Measurements from ENCODE around the gene CYSTM1.

The CYSTM1 gene

GRCh38 chr5:140227046-140227445, 52.1 kb downstream of the CYSTM1 start:
- Histone ChIP-seq H3K4me1 (no peaks in the 10 kb centered on the region), H3K27ac (no peak overlapping the region), H3K4me3 (no peak overlapping the region), H4K20me1 (0 out of 2 replicates have a peak, but pooled peaks cover 7% of the 10 kb centered on the region), H3K36me3 (no peaks in the 10 kb centered on the region), H3K9ac (no peak overlapping the region), H3K27me3 (no peaks in the 10 kb centered on the region), H3K4me2 (no peak overlapping the region), H3K9me3 (no peaks in the 10 kb centered on the region)
- TF ChIP-seq Cebpa-rat (IDR thresholded peaks at IDR 0.05): no peak

- no peak overlapping the region for H3K4me3 ChIP-seq
- 0 out of 2 replicates have a peak, but pooled peaks have one; percentile 9 for TF ChIP-seq Cebpa-rat (IDR thresholded peaks at IDR 0.05)
- no peaks in the 10 kb centered on the region for H3K36me3 ChIP-seq
- H3K4me1 ChIP-seq: no peaks in the 10 kb centered on the region
- no peak overlapping the region for H3K4me2 ChIP-seq
- 0 out of 2 replicates have a peak, but pooled peaks cover 7% of the 10 kb centered on the region for H4K20me1 ChIP-seq
- H3K9ac ChIP-seq: no peak overlapping the region
- no peak overlapping the region for H3K27ac ChIP-seq
- H3K27me3 ChIP-seq: no peaks in the 10 kb centered on the region
- no peaks in the 10 kb centered on the region for H3K9me3 ChIP-seq
Observed at GRCh38 chr5:140228364-140228837, 53.4 kb downstream of the CYSTM1 start.

GRCh38 chr5:140230373-140230772, 55.4 kb downstream of the CYSTM1 start:
- Histone ChIP-seq H3K36me3 (no peaks in the 10 kb centered on the region), H3K27ac (no peak overlapping the region), H3K9me3 (no peaks in the 10 kb centered on the region), H3K4me1 (peaks cover under 1% of the 10 kb centered on the region; the same call in 1 of the 2 replicates), H3K4me2 (no peak overlapping the region), H3K4me3 (no peak overlapping the region), H4K20me1 (0 out of 2 replicates have a peak, but pooled peaks cover 7% of the 10 kb centered on the region), H3K9ac (no peak overlapping the region), H3K27me3 (no peaks in the 10 kb centered on the region)
- no peak for TF ChIP-seq Cebpa-rat (IDR thresholded peaks at IDR 0.05)

- no peaks in the 10 kb centered on the region for H3K27me3 ChIP-seq
- H3K9me3 ChIP-seq: no peaks in the 10 kb centered on the region
- peaks cover 8% of the 10 kb centered on the region for H3K4me1 ChIP-seq
- H3K4me2 ChIP-seq: no peak overlapping the region
- no peak for TF ChIP-seq Cebpa-rat (IDR thresholded peaks at IDR 0.05)
- 0 out of 2 replicates have a peak, but pooled peaks cover 7% of the 10 kb centered on the region for H4K20me1 ChIP-seq
- no peak overlapping the region for H3K4me3 ChIP-seq
- H3K9ac ChIP-seq: no peak overlapping the region
- no peaks in the 10 kb centered on the region for H3K36me3 ChIP-seq
- H3K27ac ChIP-seq: no peak overlapping the region
Observed at GRCh38 chr5:140232731-140233130, 57.7 kb downstream of the CYSTM1 start.

- Histone ChIP-seq H3K4me2 (no peak overlapping the region), H3K27me3 (no peaks in the 10 kb centered on the region), H3K9me3 (no peaks in the 10 kb centered on the region), H3K4me3 (no peak overlapping the region), H3K4me1 (peaks cover 8% of the 10 kb centered on the region), H3K36me3 (no peaks in the 10 kb centered on the region), H3K9ac (no peak overlapping the region), H3K27ac (no peak overlapping the region), H4K20me1 (0 out of 2 replicates have a peak, but pooled peaks cover 16% of the 10 kb centered on the region)
- no peak for TF ChIP-seq Cebpa-rat (IDR thresholded peaks at IDR 0.05)
Observed at GRCh38 chr5:140234377-140234989, 59.5 kb downstream of the CYSTM1 start.

GRCh38 chr5:140235791-140236551, 61.0 kb downstream of the CYSTM1 start:
- Histone ChIP-seq H4K20me1 (peaks cover 20% of the 10 kb centered on the region; the same call in 1 of the 2 replicates), H3K9ac (no peak overlapping the region), H3K36me3 (no peaks in the 10 kb centered on the region), H3K9me3 (no peaks in the 10 kb centered on the region), H3K4me2 (peak overlapping the region; percentile 1; the same call in 1 of the 2 replicates), H3K4me3 (no peak overlapping the region), H3K4me1 (peaks cover 12% of the 10 kb centered on the region), H3K27me3 (no peaks in the 10 kb centered on the region), H3K27ac (no peak overlapping the region)
- no peak for TF ChIP-seq Cebpa-rat (IDR thresholded peaks at IDR 0.05)

GRCh38 chr5:140236891-140237598, 62.1 kb downstream of the CYSTM1 start:
- Histone ChIP-seq H3K4me2 (no peak overlapping the region), H3K36me3 (no peaks in the 10 kb centered on the region), H3K27me3 (no peaks in the 10 kb centered on the region), H3K4me1 (peaks cover 23% of the 10 kb centered on the region), H3K9ac (no peak overlapping the region), H3K9me3 (no peaks in the 10 kb centered on the region), H4K20me1 (peaks cover 27% of the 10 kb centered on the region; the same call in 1 of the 2 replicates), H3K4me3 (no peak overlapping the region), H3K27ac (no peak overlapping the region)
- TF ChIP-seq Cebpa-rat (IDR thresholded peaks at IDR 0.05): no peak

GRCh38 chr5:140238756-140239155, 63.8 kb downstream of the CYSTM1 start:
- TF ChIP-seq Cebpa-rat (IDR thresholded peaks at IDR 0.05): no peak
- H3K27me3 ChIP-seq: no peaks in the 10 kb centered on the region

GRCh38 chr5:140239461-140239860, 64.5 kb downstream of the CYSTM1 start:
- Histone ChIP-seq H3K4me3 (no peak overlapping the region), H3K27ac (no peak overlapping the region)

More at GRCh38 chr5:140238756-140239155, 63.8 kb downstream of the CYSTM1 start:
- no peak overlapping the region for H3K9ac ChIP-seq
- H3K4me3 ChIP-seq: no peak overlapping the region
- peaks cover 27% of the 10 kb centered on the region; the same call in 1 of the 2 replicates for H4K20me1 ChIP-seq
- H3K27ac ChIP-seq: no peak overlapping the region
- H3K4me2 ChIP-seq: no peak overlapping the region
- no peaks in the 10 kb centered on the region for H3K9me3 ChIP-seq
- H3K4me1 ChIP-seq: peaks cover 24% of the 10 kb centered on the region
- H3K36me3 ChIP-seq: peaks cover 13% of the 10 kb centered on the region

More at GRCh38 chr5:140239461-140239860, 64.5 kb downstream of the CYSTM1 start:
- H3K4me1 ChIP-seq: peaks cover 32% of the 10 kb centered on the region
- TF ChIP-seq Cebpa-rat (IDR thresholded peaks at IDR 0.05): no peak
- peaks cover 16% of the 10 kb centered on the region for H3K36me3 ChIP-seq
- H3K27me3 ChIP-seq: no peaks in the 10 kb centered on the region
- no peak overlapping the region for H3K4me2 ChIP-seq
- H4K20me1 ChIP-seq: peaks cover 27% of the 10 kb centered on the region; the same call in 1 of the 2 replicates
- H3K9ac ChIP-seq: no peak overlapping the region
- no peaks in the 10 kb centered on the region for H3K9me3 ChIP-seq
